Neutrophil (primary cell): Measurements from ENCODE around the gene BACH2.

Source experiments
- H3K27ac ChIP-seq: fragments of 200-600 bp; sonication (generic); 2 replicates; pipeline ENCODE4 v1.5.1; 2016; ENCODE audit warnings: mild to moderate bottlenecking, moderate library complexity
- H3K27me3 ChIP-seq: fragments of 200-600 bp; sonication (generic); 2 replicates; pipeline ENCODE4 v1.6.0; 2016; ENCODE audit warnings: mild to moderate bottlenecking
- H3K36me3 ChIP-seq: fragments of 200-600 bp; sonication (generic); 2 replicates; pipeline ENCODE4 v1.5.1; 2017
- H3K4me1 ChIP-seq, 2 experiments: fragments of 200-600 bp in 1 of 2; sonication (generic) in 1 of 2; 1 replicate in 1 of 2; 2 replicates in 1 of 2; pipeline versions ENCODE4 v1.5.1 to v1.6.1; 2013 to 2016; ENCODE audit warnings: low read depth in 1 of 2, low read length in 1 of 2, mild to moderate bottlenecking in 1 of 2, moderate library complexity in 1 of 2; ENCODE audit not compliant: control insufficient read depth in 1 of 2, insufficient read depth in 1 of 2
- H3K4me3 ChIP-seq, 2 experiments: fragments of 200-600 bp in 1 of 2; sonication (generic) in 1 of 2; 1 replicate in 1 of 2; 2 replicates in 1 of 2; pipeline ENCODE4 v1.5.1; 2013 to 2016; ENCODE audit warnings: low read depth in 1 of 2, low read length in 1 of 2, mild to moderate bottlenecking in 1 of 2, moderate library complexity in 1 of 2
- H3K9me3 ChIP-seq: fragments of 200-600 bp; sonication (generic); 2 replicates; pipeline ENCODE4 v1.5.1; 2016
- CTCF ChIP-seq: fragments of 200-600 bp; sonication (generic); IDR thresholded peaks from 2 replicates; pipeline ENCODE4 v1.5.1; 2016; ENCODE audit warnings: antibody characterized with exemption

Gene BACH2

GRCh38 chr6:90217506-90218127, 79.0 kb downstream of the BACH2 start:
- peaks cover 0 to 4% of the 10 kb centered on the region in 2 experiments for H3K4me1 ChIP-seq
- TF ChIP-seq CTCF, result no peak

GRCh38 chr6:90216072-90216977, 80.3 kb downstream of the BACH2 start:
- no peak overlapping the region for H3K27ac ChIP-seq
- no peak for TF ChIP-seq CTCF
- H3K27me3 ChIP-seq, result no peaks in the 10 kb centered on the region
- H3K4me3 ChIP-seq, result no peak overlapping the region
- H3K4me1 ChIP-seq, result peaks cover 0 to 4% of the 10 kb centered on the region in 2 experiments
- H3K36me3 ChIP-seq, result no peaks in the 10 kb centered on the region
- H3K9me3 ChIP-seq, result no peaks in the 10 kb centered on the region

More at GRCh38 chr6:90217506-90218127, 79.0 kb downstream of the BACH2 start:
- Histone ChIP-seq H3K4me3 (no peak overlapping the region), H3K27me3 (no peaks in the 10 kb centered on the region), H3K9me3 (no peaks in the 10 kb centered on the region), H3K36me3 (no peaks in the 10 kb centered on the region), H3K27ac (no peak overlapping the region)

GRCh38 chr6:90214966-90215365, 81.7 kb downstream of the BACH2 start:
- Histone ChIP-seq H3K4me1 (peaks cover 0 to 4% of the 10 kb centered on the region in 2 experiments), H3K9me3 (no peaks in the 10 kb centered on the region), H3K27ac (no peak overlapping the region), H3K27me3 (no peaks in the 10 kb centered on the region), H3K36me3 (no peaks in the 10 kb centered on the region), H3K4me3 (no peak overlapping the region)
- no peak for TF ChIP-seq CTCF

- Histone ChIP-seq H3K9me3 (no peaks in the 10 kb centered on the region), H3K4me3 (no peak overlapping the region), H3K27me3 (no peaks in the 10 kb centered on the region), H3K36me3 (no peaks in the 10 kb centered on the region), H3K4me1 (peaks cover 0 to 4% of the 10 kb centered on the region in 2 experiments), H3K27ac (no peak overlapping the region)
- no peak for TF ChIP-seq CTCF
Observed at GRCh38 chr6:90214461-90214860, 82.2 kb downstream of the BACH2 start.

GRCh38 chr6:90212274-90212673, 84.4 kb downstream of the BACH2 start:
- Histone ChIP-seq H3K27me3 (no peaks in the 10 kb centered on the region), H3K4me3 (no peak overlapping the region), H3K4me1 (peaks cover 0 to 4% of the 10 kb centered on the region in 2 experiments), H3K9me3 (no peaks in the 10 kb centered on the region), H3K36me3 (no peaks in the 10 kb centered on the region), H3K27ac (no peak overlapping the region)
- no peak for TF ChIP-seq CTCF
